GM12892 (cell line): ENCODE results near the gene SPESP1.

Experiments used
- POLR2A ChIP-seq: IDR thresholded peaks from 2 replicates; pipeline ENCODE4 v1.6.1; 2011; ENCODE audit warnings: low read depth, low read length, control low read depth
- POLR2AphosphoS5 ChIP-seq: IDR thresholded peaks from 2 replicates; pipeline ENCODE4 v1.6.1; 2011; ENCODE audit warnings: low read depth, low read length, control low read depth
- TAF1 ChIP-seq: IDR thresholded peaks from 2 replicates; pipeline ENCODE4 v1.6.1; 2011; ENCODE audit warnings: low read depth, mild to moderate bottlenecking, control low read depth, low read length, borderline replicate concordance

DNA sequence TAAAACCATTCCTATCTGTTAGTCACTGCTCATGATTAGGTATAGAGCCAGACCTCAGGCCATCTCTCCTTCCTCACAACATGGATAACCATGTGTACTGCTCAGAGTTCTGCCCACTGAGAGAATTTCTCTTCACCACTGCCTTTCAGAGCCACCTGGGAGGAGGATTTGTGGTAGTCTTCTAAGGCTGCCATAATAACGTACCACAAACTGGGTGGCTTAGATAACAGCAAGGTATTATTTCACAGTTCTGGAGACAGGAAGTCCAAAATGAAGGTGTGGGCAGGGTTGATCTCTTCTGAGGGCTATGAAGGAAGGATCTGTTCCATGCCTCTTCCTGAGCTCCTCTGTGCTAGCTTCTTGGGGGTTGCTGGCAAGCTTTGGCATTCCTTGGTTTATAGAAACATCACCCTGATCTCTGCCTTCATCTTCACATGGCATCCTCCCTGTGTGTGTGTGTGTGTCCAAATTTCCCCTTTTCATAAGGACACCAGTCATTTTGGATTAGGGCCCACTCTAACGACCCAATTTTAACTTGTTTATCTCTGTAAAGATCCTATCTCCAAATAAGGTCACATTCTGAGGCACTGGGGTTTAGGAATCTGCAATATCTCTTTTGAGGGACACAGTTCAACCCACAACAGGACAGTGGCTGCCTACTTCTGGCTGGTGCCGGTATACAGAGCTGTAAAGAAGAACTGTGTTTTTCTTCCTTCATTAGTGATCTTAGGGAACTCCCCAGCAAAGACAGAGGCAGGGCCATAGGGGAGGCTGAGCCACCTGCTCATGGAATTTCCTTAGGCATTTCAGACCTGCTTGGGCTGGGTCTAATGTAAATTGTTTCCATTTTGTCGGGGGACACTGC, 42.1 kb downstream of the SPESP1 start:
- TF ChIP-seq POLR2A (no peak), POLR2AphosphoS5 (no peak), TAF1 (no peak)
